ENCODE results near the gene C1S.

Gene C1S

DNA sequence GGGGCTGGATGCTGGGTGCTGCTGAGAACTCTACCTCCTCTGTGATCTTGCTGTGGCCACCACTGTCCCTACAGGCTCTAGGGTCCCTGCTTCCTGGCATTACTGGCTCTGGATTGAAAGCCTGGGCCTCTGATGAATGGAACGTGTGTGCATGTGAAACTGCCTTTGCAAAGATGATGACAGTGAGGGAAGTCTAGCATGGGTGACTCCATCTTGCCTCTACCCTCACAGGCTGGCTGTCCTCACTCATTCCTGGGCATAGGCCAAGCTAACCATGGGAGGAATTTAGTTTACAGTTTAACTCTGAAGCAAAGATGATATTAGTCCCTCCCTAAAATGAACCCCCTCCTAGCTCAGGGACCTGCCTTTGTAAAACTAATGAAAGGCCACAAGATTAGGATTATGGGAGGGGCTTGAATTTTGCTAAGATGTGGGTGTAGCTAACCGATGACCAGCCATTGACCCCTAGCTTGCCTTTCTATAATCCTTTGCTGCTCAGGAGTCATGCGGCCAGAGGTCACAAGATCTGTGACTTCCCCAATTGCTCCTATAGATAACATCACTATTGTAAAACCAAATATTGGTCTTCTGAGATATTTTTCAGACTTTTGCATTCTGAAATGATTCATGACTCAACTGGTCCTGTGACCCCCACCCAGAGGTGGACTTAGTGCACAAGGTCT is 2.2 kb upstream of the C1S start:
- no peak overlapping the region for H2AFZ ChIP-seq (ENCODE audit: low read depth, low read length)
- no peak for TF ChIP-seq EZH2phosphoT487 (IDR thresholded peaks at IDR 0.05; ENCODE audit: low read depth)
- TF ChIP-seq, protein P1, sequence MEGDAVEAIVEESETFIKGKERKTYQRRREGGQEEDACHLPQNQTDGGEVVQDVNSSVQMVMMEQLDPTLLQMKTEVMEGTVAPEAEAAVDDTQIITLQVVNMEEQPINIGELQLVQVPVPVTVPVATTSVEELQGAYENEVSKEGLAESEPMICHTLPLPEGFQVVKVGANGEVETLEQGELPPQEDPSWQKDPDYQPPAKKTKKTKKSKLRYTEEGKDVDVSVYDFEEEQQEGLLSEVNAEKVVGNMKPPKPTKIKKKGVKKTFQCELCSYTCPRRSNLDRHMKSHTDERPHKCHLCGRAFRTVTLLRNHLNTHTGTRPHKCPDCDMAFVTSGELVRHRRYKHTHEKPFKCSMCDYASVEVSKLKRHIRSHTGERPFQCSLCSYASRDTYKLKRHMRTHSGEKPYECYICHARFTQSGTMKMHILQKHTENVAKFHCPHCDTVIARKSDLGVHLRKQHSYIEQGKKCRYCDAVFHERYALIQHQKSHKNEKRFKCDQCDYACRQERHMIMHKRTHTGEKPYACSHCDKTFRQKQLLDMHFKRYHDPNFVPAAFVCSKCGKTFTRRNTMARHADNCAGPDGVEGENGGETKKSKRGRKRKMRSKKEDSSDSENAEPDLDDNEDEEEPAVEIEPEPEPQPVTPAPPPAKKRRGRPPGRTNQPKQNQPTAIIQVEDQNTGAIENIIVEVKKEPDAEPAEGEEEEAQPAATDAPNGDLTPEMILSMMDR (IDR thresholded peaks at IDR 0.05; ENCODE audit: low read depth, low read length) = no peak
- H3K9ac ChIP-seq (ENCODE audit: low read length) = no peak overlapping the region
- no peaks in the 10 kb centered on the region for H3K36me3 ChIP-seq (replicated peaks; ENCODE audit: low read depth, low read length)
- H3K79me2 ChIP-seq (ENCODE audit: low read length) = no peaks in the 10 kb centered on the region
- no peak overlapping the region for H3K4me3 ChIP-seq (ENCODE audit: low read length)
- no peaks in the 10 kb centered on the region for H3K9me3 ChIP-seq (ENCODE audit: insufficient read depth, low read length)
- no peak overlapping the region for H3K4me2 ChIP-seq (ENCODE audit: low read length)
- H3K4me1 ChIP-seq (ENCODE audit: low read length) = no peaks in the 10 kb centered on the region
- H3K27ac ChIP-seq (ENCODE audit: low read length) = no peak overlapping the region
- H3K27me3 ChIP-seq (ENCODE audit: low read depth, low read length) = peaks cover 46% of the 10 kb centered on the region
- no peaks in the 10 kb centered on the region for H4K20me1 ChIP-seq (ENCODE audit: insufficient read depth, low read length)

DNA sequence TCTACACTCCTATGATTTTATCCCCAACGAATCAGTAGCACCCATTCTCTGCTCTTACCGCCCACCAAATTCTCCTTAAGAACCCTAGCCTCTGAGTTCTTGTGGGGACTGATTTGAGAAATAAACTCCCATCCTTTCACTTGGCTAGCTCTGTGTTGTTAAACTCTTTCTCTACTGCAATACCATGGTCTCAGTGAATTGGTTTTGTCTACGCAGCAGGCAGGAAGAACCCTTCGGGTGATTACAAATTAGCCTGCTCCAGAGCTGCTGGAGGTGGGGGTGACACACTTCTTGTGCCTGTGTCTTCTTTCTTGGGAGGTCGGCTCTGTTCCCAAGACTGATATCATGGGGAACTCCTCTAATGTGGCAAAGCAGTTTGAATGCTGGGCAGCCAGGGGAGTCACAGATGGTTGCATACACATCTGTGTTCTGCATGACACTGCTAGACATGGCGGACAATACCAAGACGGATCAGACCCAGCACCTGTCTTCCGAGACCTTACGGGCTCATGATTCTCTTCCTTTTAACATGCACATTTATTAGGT is 1.6 kb upstream of the C1S start:
- Histone ChIP-seq H3K27me3 (ENCODE audit: low read depth, low read length) (peaks cover 48% of the 10 kb centered on the region), H3K79me2 (ENCODE audit: low read length) (no peaks in the 10 kb centered on the region), H3K4me3 (ENCODE audit: low read length) (no peak overlapping the region), H3K4me1 (ENCODE audit: low read length) (no peaks in the 10 kb centered on the region), H3K4me2 (ENCODE audit: low read length) (no peak overlapping the region), H3K27ac (ENCODE audit: low read length) (no peak overlapping the region), H2AFZ (ENCODE audit: low read depth, low read length) (no peak overlapping the region), H4K20me1 (ENCODE audit: insufficient read depth, low read length) (no peaks in the 10 kb centered on the region), H3K9ac (ENCODE audit: low read length) (no peak overlapping the region), H3K36me3 (replicated peaks; ENCODE audit: low read depth, low read length) (no peaks in the 10 kb centered on the region), H3K9me3 (ENCODE audit: insufficient read depth, low read length) (no peaks in the 10 kb centered on the region)
- TF ChIP-seq, protein P1 (IDR thresholded peaks at IDR 0.05; ENCODE audit: low read depth, low read length) = no peak
- TF ChIP-seq EZH2phosphoT487 (IDR thresholded peaks at IDR 0.05; ENCODE audit: low read depth) = no peak

DNA sequence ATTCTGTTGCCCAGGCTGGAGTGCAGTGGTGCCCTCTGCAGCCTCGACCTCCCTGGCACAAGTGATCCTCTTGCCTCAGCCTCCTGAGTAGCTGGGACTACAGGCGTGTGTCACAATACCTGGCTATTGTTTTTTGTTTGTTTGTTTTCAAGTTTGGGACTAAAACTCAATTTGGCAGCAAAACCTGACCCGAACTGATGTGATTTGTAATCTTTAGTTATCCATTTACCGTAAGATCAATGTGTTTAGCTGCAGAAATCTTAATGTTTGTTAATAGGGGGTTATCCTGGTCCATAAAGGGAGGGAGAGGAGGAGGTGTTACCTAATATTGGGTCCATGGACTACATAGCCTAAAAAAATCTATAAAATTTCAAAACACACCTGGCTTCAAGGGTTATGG is 738 bp upstream of the C1S start:
- peaks cover 48% of the 10 kb centered on the region for H3K27me3 ChIP-seq (ENCODE audit: low read depth, low read length)
- H3K79me2 ChIP-seq (ENCODE audit: low read length) = no peaks in the 10 kb centered on the region
- H3K9ac ChIP-seq (ENCODE audit: low read length) = no peak overlapping the region
- H3K9me3 ChIP-seq (ENCODE audit: insufficient read depth, low read length) = no peaks in the 10 kb centered on the region
- TF ChIP-seq, protein P1 (IDR thresholded peaks at IDR 0.05; ENCODE audit: low read depth, low read length) = no peak
- no peak for TF ChIP-seq EZH2phosphoT487 (IDR thresholded peaks at IDR 0.05; ENCODE audit: low read depth)
- no peak overlapping the region for H3K4me2 ChIP-seq (ENCODE audit: low read length)
- H3K4me1 ChIP-seq (ENCODE audit: low read length) = no peaks in the 10 kb centered on the region
- no peak overlapping the region for H2AFZ ChIP-seq (ENCODE audit: low read depth, low read length)
- no peaks in the 10 kb centered on the region for H4K20me1 ChIP-seq (ENCODE audit: insufficient read depth, low read length)
- H3K36me3 ChIP-seq (replicated peaks; ENCODE audit: low read depth, low read length) = no peaks in the 10 kb centered on the region
- H3K27ac ChIP-seq (ENCODE audit: low read length) = no peak overlapping the region
- H3K4me3 ChIP-seq (ENCODE audit: low read length) = no peak overlapping the region

DNA sequence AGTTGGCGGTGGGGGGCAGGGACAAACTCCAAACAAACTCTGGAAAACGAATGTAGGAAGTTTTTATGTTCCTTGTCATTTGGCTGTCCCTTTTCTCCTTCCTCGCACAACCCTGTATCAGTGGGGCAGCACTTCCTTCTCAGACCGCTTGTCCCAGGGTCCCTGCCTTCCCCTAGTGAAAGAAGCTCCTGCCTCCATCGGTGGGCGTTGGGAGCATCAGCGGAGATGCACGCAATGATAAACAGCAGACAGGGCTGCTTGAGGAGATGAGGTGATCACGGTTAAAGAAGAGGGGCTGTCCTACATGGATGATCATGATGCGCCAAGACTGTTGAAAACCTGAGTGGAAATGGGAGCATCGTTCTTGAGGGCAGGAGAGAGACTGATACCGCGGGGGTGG is 620 bp downstream of the C1S start:
- TF ChIP-seq, protein P1 (IDR thresholded peaks at IDR 0.05; ENCODE audit: low read depth, low read length) = no peak
- no peak for TF ChIP-seq EZH2phosphoT487 (IDR thresholded peaks at IDR 0.05; ENCODE audit: low read depth)

More for the DNA sequence above, 620 bp downstream of the C1S start:
- H3K27me3 ChIP-seq (ENCODE audit: low read depth, low read length) = peaks cover 39% of the 10 kb centered on the region
- no peaks in the 10 kb centered on the region for H4K20me1 ChIP-seq (ENCODE audit: insufficient read depth, low read length)
- no peaks in the 10 kb centered on the region for H3K4me1 ChIP-seq (ENCODE audit: low read length)
- H3K4me2 ChIP-seq (ENCODE audit: low read length) = no peak overlapping the region
- no peaks in the 10 kb centered on the region for H3K9me3 ChIP-seq (ENCODE audit: insufficient read depth, low read length)
- no peak overlapping the region for H3K27ac ChIP-seq (ENCODE audit: low read length)
- no peak overlapping the region for H3K4me3 ChIP-seq (ENCODE audit: low read length)
- no peak overlapping the region for H2AFZ ChIP-seq (ENCODE audit: low read depth, low read length)
- H3K36me3 ChIP-seq (replicated peaks; ENCODE audit: low read depth, low read length) = no peaks in the 10 kb centered on the region
- no peaks in the 10 kb centered on the region for H3K79me2 ChIP-seq (ENCODE audit: low read length)
- no peak overlapping the region for H3K9ac ChIP-seq (ENCODE audit: low read length)
